Panc1 (cell line): ENCODE results near the gene C16orf74. TPM values are rescaled to one million over a fixed set of nuclear protein-coding genes. Genes with fewer than 3 reads are reported as not detected.

ENCODE experiments used
- ATAC-seq: fragments of 200-7000 bp; cut with Tn5 transposase; 2 replicates; pipeline ENCODE4 v1.9.1; 2020; ENCODE audit warnings: mild to moderate bottlenecking, moderate library complexity
- BruUV-seq: library from RNA; stranded (reverse); fragments of 400-500 nt; replicated peaks from 2 replicates; lab custom pipeline; 2021; lab: Mats Ljungman, UMichigan
- CTCF ChIA-PET: fragments of 300-600 bp; sonication (Branson Sonifier 250); formaldehyde crosslinking; loops from one replicate; lab custom pipeline; 2022; ENCODE audit warnings: antibody characterized with exemption; lab: Charles Lee
- POLR2A ChIA-PET: fragments of 300-600 bp; sonication (Branson Sonifier 250); formaldehyde crosslinking; loops from one replicate; lab custom pipeline; 2022; ENCODE audit warnings: antibody characterized with exemption; lab: Charles Lee
- DNase-seq: peaks from one replicate; pipeline ENCODE4 v3.0.0-alpha.2; 2010; ENCODE audit warnings: low read depth, low spot score
- H3K27ac ChIP-seq: 2 replicates; pipeline ENCODE4 v1.5.1; 2011; ENCODE audit warnings: mild to moderate bottlenecking, low read length, inconsistent platforms
- H3K27me3 ChIP-seq: fragments of 200-500 bp; sonication (Bioruptor generic); 2 replicates; pipeline ENCODE4 v1.6.0; 2014; ENCODE audit warnings: low read length, inconsistent platforms; ENCODE audit not compliant: control insufficient read depth, insufficient read depth
- H3K36me3 ChIP-seq: fragments of 200-500 bp; sonication (Bioruptor generic); 2 replicates; pipeline ENCODE4 v1.5.1; 2014; ENCODE audit warnings: inconsistent platforms, mild to moderate bottlenecking, low read length, moderate library complexity; ENCODE audit not compliant: control insufficient read depth, insufficient read depth
- H3K4me1 ChIP-seq: 2 replicates; pipeline ENCODE4 v1.5.1; 2011; ENCODE audit warnings: inconsistent platforms, mild to moderate bottlenecking, low read length, moderate library complexity; ENCODE audit not compliant: control insufficient read depth, insufficient read depth
- H3K4me3 ChIP-seq, 2 experiments: 2 replicates each; pipeline ENCODE4 v1.5.1; 2011 to 2012; ENCODE audit warnings: low read depth in 2 of 2, low read length in 2 of 2, mild to moderate bottlenecking in 2 of 2, inconsistent platforms in 1 of 2, moderate library complexity in 1 of 2
- H3K9me3 ChIP-seq: fragments of 200-500 bp; sonication (Bioruptor generic); 2 replicates; pipeline ENCODE4 v1.5.1; 2014; ENCODE audit warnings: low read depth, mild to moderate bottlenecking, inconsistent platforms, low read length, moderate library complexity; ENCODE audit not compliant: control insufficient read depth, insufficient read depth
- CTCF ChIP-seq: fragments of 450-650 bp; IDR thresholded peaks from 2 replicates; pipeline ENCODE4 v1.5.1; 2017; ENCODE audit warnings: mild to moderate bottlenecking
- POLR2AphosphoS5 ChIP-seq: IDR thresholded peaks from 2 replicates; pipeline ENCODE4 v1.6.1; 2012; ENCODE audit warnings: mild to moderate bottlenecking, low read depth, low read length, moderate library complexity
- SIN3A ChIP-seq: IDR thresholded peaks from 2 replicates; pipeline ENCODE4 v1.6.1; 2012; ENCODE audit warnings: low read depth, mild to moderate bottlenecking, low read length, moderate library complexity, borderline replicate concordance; ENCODE audit not compliant: insufficient read depth
- TCF7L2 ChIP-seq: IDR thresholded peaks from 2 replicates; pipeline ENCODE4 v1.6.1; 2011; ENCODE audit warnings: mild to moderate bottlenecking, low read depth, low read length, inconsistent platforms
- in situ Hi-C: cut with HindIII; loops from 2 replicates; pipeline ENCODE4 v1.10.0; 2016; ENCODE audit warnings: low sequenced_read_pairs, low pct_unique_long_range_greater_than_20kb
- intact Hi-C: fragments of 100-400 bp; cut with micrococcal nuclease; formaldehyde crosslinking; loops from one replicate; pipeline ENCODE4 v1.10.0; 2022; ENCODE audit not compliant: unreplicated experiment
- total RNA-seq: library from RNA; stranded (reverse); gene quantifications from one replicate; pipeline ENCODE4 v1.2.1, GENCODE V29; 2021; ENCODE audit not compliant: unreplicated experiment
- TF ChIP-seq, protein P1 (sequence below), 2 experiments: IDR thresholded peaks; 2 replicates each; pipeline ENCODE4 v1.6.1; 2011 to 2012; ENCODE audit warnings: low read depth in 2 of 2, control low read depth in 1 of 2, low read length in 1 of 2, mild to moderate bottlenecking in 1 of 2, moderate library complexity in 1 of 2; ENCODE audit not compliant: insufficient read depth in 1 of 2

Gene C16orf74
- total RNA-seq, 1 experiment from 2014 or later: 1.5 TPM

DNA sequence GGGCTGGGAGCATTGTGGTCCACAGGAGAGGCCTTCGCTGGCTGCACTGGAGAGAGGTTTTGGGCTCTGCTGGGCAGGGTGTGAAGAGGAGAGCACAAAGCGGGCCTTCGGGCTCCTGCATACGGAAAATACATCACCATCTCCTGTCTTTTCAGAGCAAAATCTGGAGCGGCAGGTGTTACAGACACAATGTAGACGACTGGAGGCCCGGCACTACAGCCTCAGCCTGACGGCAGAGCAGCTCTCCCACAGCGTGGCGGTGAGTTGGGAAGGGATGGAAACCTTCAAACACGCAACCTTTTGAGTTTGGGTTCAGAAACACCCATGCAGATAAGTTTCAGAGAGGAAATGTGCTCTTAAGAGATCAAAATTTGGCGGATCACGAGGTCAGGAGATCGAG is 80.1 kb downstream of the C16orf74 start:
- Histone ChIP-seq H3K9me3 (no peaks in the 10 kb centered on the region), H3K36me3 (peaks cover 14% of the 10 kb centered on the region), H3K4me3 (no peak overlapping the region), H3K4me1 (peaks cover 22% of the 10 kb centered on the region), H3K27ac (no peak overlapping the region), H3K27me3 (no peaks in the 10 kb centered on the region)
- no peak for DNase-seq
- intact Hi-C loops (no loop called here), in situ Hi-C loops (no loop called here)
- BruUV-seq: no TSS peak
- ATAC-seq: no peak
- POLR2A ChIA-PET: no interaction called here
- CTCF ChIA-PET: no interaction called here
- TF ChIP-seq POLR2AphosphoS5: no peak
- no peak for TF ChIP-seq TCF7L2

GRCh38 chr16:85668676-85669424 is 82.0 kb downstream of the C16orf74 start:
- POLR2A ChIA-PET: interaction anchor here (0.5 kb wide), 1 partner anchor 1732 kb away, joined by 6 read pairs; no protein-coding TSS in a partner anchor
- no peak for DNase-seq
- Histone ChIP-seq H3K9me3 (no peaks in the 10 kb centered on the region), H3K36me3 (peaks cover 18% of the 10 kb centered on the region), H3K4me3 (no peak overlapping the region), H3K4me1 (peaks cover 14% of the 10 kb centered on the region), H3K27me3 (no peaks in the 10 kb centered on the region), H3K27ac (no peak overlapping the region)
- in situ Hi-C loops: no loop called here
- no peak; the same call in none of the 2 replicates for ATAC-seq
- BruUV-seq: no TSS peak
- TF ChIP-seq, protein P1, sequence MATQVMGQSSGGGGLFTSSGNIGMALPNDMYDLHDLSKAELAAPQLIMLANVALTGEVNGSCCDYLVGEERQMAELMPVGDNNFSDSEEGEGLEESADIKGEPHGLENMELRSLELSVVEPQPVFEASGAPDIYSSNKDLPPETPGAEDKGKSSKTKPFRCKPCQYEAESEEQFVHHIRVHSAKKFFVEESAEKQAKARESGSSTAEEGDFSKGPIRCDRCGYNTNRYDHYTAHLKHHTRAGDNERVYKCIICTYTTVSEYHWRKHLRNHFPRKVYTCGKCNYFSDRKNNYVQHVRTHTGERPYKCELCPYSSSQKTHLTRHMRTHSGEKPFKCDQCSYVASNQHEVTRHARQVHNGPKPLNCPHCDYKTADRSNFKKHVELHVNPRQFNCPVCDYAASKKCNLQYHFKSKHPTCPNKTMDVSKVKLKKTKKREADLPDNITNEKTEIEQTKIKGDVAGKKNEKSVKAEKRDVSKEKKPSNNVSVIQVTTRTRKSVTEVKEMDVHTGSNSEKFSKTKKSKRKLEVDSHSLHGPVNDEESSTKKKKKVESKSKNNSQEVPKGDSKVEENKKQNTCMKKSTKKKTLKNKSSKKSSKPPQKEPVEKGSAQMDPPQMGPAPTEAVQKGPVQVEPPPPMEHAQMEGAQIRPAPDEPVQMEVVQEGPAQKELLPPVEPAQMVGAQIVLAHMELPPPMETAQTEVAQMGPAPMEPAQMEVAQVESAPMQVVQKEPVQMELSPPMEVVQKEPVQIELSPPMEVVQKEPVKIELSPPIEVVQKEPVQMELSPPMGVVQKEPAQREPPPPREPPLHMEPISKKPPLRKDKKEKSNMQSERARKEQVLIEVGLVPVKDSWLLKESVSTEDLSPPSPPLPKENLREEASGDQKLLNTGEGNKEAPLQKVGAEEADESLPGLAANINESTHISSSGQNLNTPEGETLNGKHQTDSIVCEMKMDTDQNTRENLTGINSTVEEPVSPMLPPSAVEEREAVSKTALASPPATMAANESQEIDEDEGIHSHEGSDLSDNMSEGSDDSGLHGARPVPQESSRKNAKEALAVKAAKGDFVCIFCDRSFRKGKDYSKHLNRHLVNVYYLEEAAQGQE (IDR thresholded peaks at IDR 0.05; ENCODE audit: insufficient read depth in 1 of 2, low read depth in 2 of 2, low read length in 1 of 2): no peak
- TF ChIP-seq CTCF (no peak), TCF7L2 (no peak), POLR2AphosphoS5 (no peak), SIN3A (no peak)
- CTCF ChIA-PET: no interaction called here
- intact Hi-C loops: no loop called here

DNA sequence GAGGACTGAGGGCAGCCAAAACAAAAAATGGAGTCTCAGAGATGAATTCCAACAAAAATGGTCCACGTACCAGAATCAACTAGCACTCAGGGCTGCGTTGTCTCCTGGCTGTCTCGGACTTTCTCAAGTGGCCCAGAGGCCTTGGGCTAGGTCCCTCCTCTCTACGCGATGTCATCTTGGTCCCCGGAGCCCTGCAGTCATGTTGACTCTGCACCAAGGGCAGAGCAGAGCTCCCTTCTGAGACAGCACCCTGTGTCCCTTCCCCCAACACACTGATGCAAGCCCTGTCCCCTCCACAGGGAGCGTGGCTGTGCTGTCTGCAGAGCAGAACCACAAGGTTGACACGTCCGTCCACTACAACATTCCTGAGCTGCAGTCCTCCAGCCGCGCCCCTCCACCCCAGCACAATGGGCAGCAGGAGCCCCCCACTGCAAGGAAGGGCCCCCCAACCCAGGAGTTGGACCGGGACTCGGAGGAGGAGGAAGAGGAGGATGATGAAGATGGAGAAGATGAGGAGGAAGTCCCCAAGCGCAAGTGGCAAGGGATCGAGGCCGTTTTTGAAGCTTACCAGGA is 83.0 kb downstream of the C16orf74 start:
- DNase-seq (no peak), ATAC-seq (peak; percentile 40; the same call in 1 of the 2 replicates)
- no peak overlapping the region for H3K4me3 ChIP-seq
- in situ Hi-C loops: no loop called here
- ChIA-PET POLR2A (interaction anchor here (0.5 kb wide), 1 partner anchor 1733 kb away, joined by 6 read pairs; no protein-coding TSS in a partner anchor), CTCF (no interaction called here)
- H3K9me3 ChIP-seq: no peaks in the 10 kb centered on the region
- no peaks in the 10 kb centered on the region for H3K27me3 ChIP-seq
- peaks cover 21% of the 10 kb centered on the region for H3K36me3 ChIP-seq
- no peak for TF ChIP-seq SIN3A
- no peak for TF ChIP-seq POLR2AphosphoS5
- no peak for TF ChIP-seq CTCF
- TF ChIP-seq, protein P1 (IDR thresholded peaks at IDR 0.05; ENCODE audit: insufficient read depth in 1 of 2, low read depth in 2 of 2, low read length in 1 of 2): no peak
- TF ChIP-seq TCF7L2: no peak
- intact Hi-C loops: no loop called here
- BruUV-seq: TSS peak; percentile 53
- H3K27ac ChIP-seq: no peak overlapping the region
- peaks cover 6% of the 10 kb centered on the region; the same call in 1 of the 2 replicates for H3K4me1 ChIP-seq
